IMR-90 (cell line): Measurements from ENCODE around the gene UBA1. TPM values are rescaled to one million over a fixed set of nuclear protein-coding genes. Genes with fewer than 3 reads are reported as not detected.

Experiments
- ATAC-seq: fragments of 200-7000 bp; cut with Tn5 transposase; 2 replicates; pipeline ENCODE4 v1.9.1; 2020; ENCODE audit warnings: low read depth, mild to moderate bottlenecking, moderate library complexity
- BruUV-seq: library from RNA; stranded (reverse); fragments of 400-500 nt; replicated peaks from 2 replicates; lab custom pipeline; 2021; lab: Mats Ljungman, UMichigan
- CTCF ChIA-PET: fragments of 300-600 bp; formaldehyde crosslinking; extraction: SDS; loops from one replicate; lab custom pipeline; 2021; ENCODE audit warnings: antibody characterized with exemption; lab: Yijun Ruan, JAX
- POLR2A ChIA-PET: fragments of 300-600 bp; sonication (Branson Sonifier 250); formaldehyde crosslinking; loops from one replicate; lab custom pipeline; 2022; ENCODE audit warnings: antibody characterized with exemption; ENCODE audit not compliant: unreplicated experiment; lab: Charles Lee
- DNase-seq: peaks from one replicate; pipeline ENCODE4 v3.0.0; 2013
- H2AFZ ChIP-seq: replicated peaks from 2 replicates; pipeline ENCODE3; 2013; ENCODE audit warnings: low read length, mild to moderate bottlenecking; ENCODE audit not compliant: poor library complexity
- H2AK5ac ChIP-seq: 2 replicates; pipeline ENCODE4 v1.6.1; 2013; ENCODE audit warnings: low read depth, low read length, inconsistent platforms
- H2AK9ac ChIP-seq: replicated peaks from 2 replicates; pipeline ENCODE3; 2013; ENCODE audit warnings: mild to moderate bottlenecking, low read depth, low read length, moderate library complexity; ENCODE audit not compliant: poor library complexity
- H2BK120ac ChIP-seq: 2 replicates; pipeline ENCODE4 v1.6.1; 2013; ENCODE audit warnings: low read depth, low read length, inconsistent platforms
- H2BK15ac ChIP-seq: 3 replicates; pipeline ENCODE4 v1.6.1; 2013; ENCODE audit warnings: low read depth, low read length, inconsistent platforms
- H2BK20ac ChIP-seq: 2 replicates; pipeline ENCODE4 v1.6.1; 2013; ENCODE audit warnings: low read depth, mild to moderate bottlenecking, inconsistent platforms, low read length, moderate library complexity
- H2BK5ac ChIP-seq: 2 replicates; pipeline ENCODE4 v1.6.1; 2013; ENCODE audit warnings: mild to moderate bottlenecking, low read depth, low read length, inconsistent platforms; ENCODE audit not compliant: poor library complexity, severe bottlenecking
- H3K14ac ChIP-seq: replicated peaks from 2 replicates; pipeline ENCODE4 v1.6.1; 2013; ENCODE audit warnings: low read depth, low read length, inconsistent platforms
- H3K18ac ChIP-seq: 2 replicates; pipeline ENCODE4 v1.6.1; 2013; ENCODE audit warnings: low read depth, low read length, control low read depth
- H3K23ac ChIP-seq: 2 replicates; pipeline ENCODE4 v1.6.1; 2013; ENCODE audit warnings: low read depth, low read length, inconsistent platforms
- H3K27ac ChIP-seq: 2 replicates; pipeline ENCODE4 v1.5.1; 2013; ENCODE audit warnings: mild to moderate bottlenecking, control low read depth, low read length; ENCODE audit not compliant: insufficient read depth
- H3K27me3 ChIP-seq: 2 replicates; pipeline ENCODE4 v1.6.1; 2013; ENCODE audit warnings: low read length; ENCODE audit not compliant: control insufficient read depth, insufficient read depth
- H3K36me3 ChIP-seq: 2 replicates; pipeline ENCODE4 v1.6.1; 2013; ENCODE audit warnings: low read length, mixed read lengths; ENCODE audit not compliant: control insufficient read depth, insufficient read depth
- H3K4ac ChIP-seq: 2 replicates; pipeline ENCODE4 v1.6.1; 2013; ENCODE audit warnings: low read depth, low read length, inconsistent platforms
- H3K4me1 ChIP-seq: 2 replicates; pipeline ENCODE4 v1.6.1; 2013; ENCODE audit warnings: low read length, mixed read lengths; ENCODE audit not compliant: control insufficient read depth, insufficient read depth
- H3K4me2 ChIP-seq: 2 replicates; pipeline ENCODE4 v1.6.1; 2013; ENCODE audit warnings: low read depth, mild to moderate bottlenecking, control low read depth, low read length, moderate library complexity
- H3K4me3 ChIP-seq: 2 replicates; pipeline ENCODE4 v1.5.1; 2013; ENCODE audit warnings: low read depth, mild to moderate bottlenecking, control low read depth, low read length, moderate library complexity; ENCODE audit not compliant: insufficient read depth
- H3K56ac ChIP-seq: 2 replicates; pipeline ENCODE4 v1.6.1; 2013; ENCODE audit warnings: low read length, inconsistent platforms; ENCODE audit not compliant: insufficient read depth; ENCODE audit errors: extremely low read depth
- H3K79me1 ChIP-seq, 2 experiments: 2 replicates each; pipeline ENCODE4 v1.6.1; 2013; ENCODE audit warnings: low read length in 2 of 2, inconsistent platforms in 1 of 2, low read depth in 1 of 2
- H3K9ac ChIP-seq: 2 replicates; pipeline ENCODE4 v1.6.1; 2013; ENCODE audit warnings: low read depth, low read length, control low read depth
- H3K9me1 ChIP-seq: 2 replicates; pipeline ENCODE4 v1.6.1; 2013; ENCODE audit warnings: low read length, inconsistent platforms; ENCODE audit not compliant: insufficient read depth
- H3K9me3 ChIP-seq: 2 replicates; pipeline ENCODE4 v1.6.1; 2013; ENCODE audit warnings: low read length; ENCODE audit not compliant: control insufficient read depth, insufficient read depth
- H4K20me1 ChIP-seq: 2 replicates; pipeline ENCODE4 v1.6.1; 2013; ENCODE audit warnings: low read length, inconsistent platforms; ENCODE audit not compliant: insufficient read depth
- H4K5ac ChIP-seq: 2 replicates; pipeline ENCODE4 v1.6.1; 2013; ENCODE audit warnings: mild to moderate bottlenecking, low read depth, low read length, control low read depth
- H4K8ac ChIP-seq, 2 experiments: 2 replicates each; pipeline ENCODE4 v1.6.1; 2013; ENCODE audit warnings: low read depth in 2 of 2, low read length in 2 of 2, control low read depth in 1 of 2, inconsistent platforms in 1 of 2
- H4K91ac ChIP-seq: 2 replicates; pipeline ENCODE4 v1.6.1; 2013; ENCODE audit warnings: low read depth, low read length, inconsistent platforms; ENCODE audit not compliant: insufficient read depth
- BHLHE40 ChIP-seq: fragments of 150-350 bp; IDR thresholded peaks from 2 replicates; pipeline ENCODE4 v1.6.1; 2016; ENCODE audit warnings: mild to moderate bottlenecking, low read depth, low read length
- CEBPB ChIP-seq: IDR thresholded peaks from 2 replicates; pipeline ENCODE4 v1.6.1; 2012; ENCODE audit warnings: low read depth, low read length, improper control_type of control experiment
- CHD1 ChIP-seq: IDR thresholded peaks from 2 replicates; pipeline ENCODE4 v1.6.1; 2012; ENCODE audit warnings: low read depth, low read length, improper control_type of control experiment
- FOS ChIP-seq: fragments of 150-350 bp; IDR thresholded peaks from 2 replicates; pipeline ENCODE4 v1.6.1; 2016; ENCODE audit warnings: low read depth, low read length
- MAFK ChIP-seq: IDR thresholded peaks from 2 replicates; pipeline ENCODE4 v1.6.1; 2012; ENCODE audit warnings: low read depth, low read length, improper control_type of control experiment
- MAZ ChIP-seq: IDR thresholded peaks from 2 replicates; pipeline ENCODE4 v1.6.1; 2012; ENCODE audit warnings: low read depth, mild to moderate bottlenecking, low read length, improper control_type of control experiment, moderate library complexity, borderline replicate concordance
- MXI1 ChIP-seq: IDR thresholded peaks from 2 replicates; pipeline ENCODE4 v1.6.1; 2012; ENCODE audit warnings: low read depth, mild to moderate bottlenecking, low read length, moderate library complexity, borderline replicate concordance
- NFE2L2 ChIP-seq: fragments of 150-350 bp; IDR thresholded peaks from 2 replicates; pipeline ENCODE4 v1.6.1; 2016; ENCODE audit warnings: low read depth, mild to moderate bottlenecking, low read length
- POLR2A ChIP-seq: IDR thresholded peaks from 2 replicates; pipeline ENCODE4 v1.6.1; 2012; ENCODE audit warnings: mild to moderate bottlenecking, low read depth, low read length
- RAD21 ChIP-seq: IDR thresholded peaks from 2 replicates; pipeline ENCODE4 v1.6.1; 2012; ENCODE audit warnings: low read length, improper control_type of control experiment
- RCOR1 ChIP-seq: IDR thresholded peaks from 2 replicates; pipeline ENCODE4 v1.6.1; 2012; ENCODE audit warnings: mild to moderate bottlenecking, low read length, improper control_type of control experiment; ENCODE audit not compliant: insufficient replicate concordance
- RFX5 ChIP-seq: IDR thresholded peaks from 2 replicates; pipeline ENCODE4 v1.8.0; 2012; ENCODE audit warnings: low read depth, mild to moderate bottlenecking, low read length, moderate library complexity
- SMC3 ChIP-seq: fragments of 150-350 bp; IDR thresholded peaks from 2 replicates; pipeline ENCODE4 v1.6.1; 2016; ENCODE audit warnings: low read depth, mild to moderate bottlenecking, antibody characterized with exemption, low read length, moderate library complexity
- WGBS, 2 experiments: methylation state at CpG; one replicate each; pipeline versions ENCODE4 v1.1.5 to v1.1.7; 2013; ENCODE audit warnings: missing lambda C conversion rate in 2 of 2; ENCODE audit not compliant: insufficient read length in 1 of 2; ENCODE audit errors: extremely low coverage in 2 of 2; 5-methylcytosine and 5-hydroxymethylcytosine counted together
- dilution Hi-C: fragments of 300-500 bp; cut with HindIII; formaldehyde crosslinking; loops from one replicate; pipeline ENCODE4 v1.14.3; 2018; ENCODE audit warnings: low sequenced_read_pairs; ENCODE audit not compliant: unreplicated experiment
- in situ Hi-C: fragments of 300-500 bp; cut with MboI; formaldehyde crosslinking; loops from 3 replicates; pipeline ENCODE4 v1.14.3; 2019; ENCODE audit warnings: low sequenced_read_pairs, inconsistent platforms, mixed read lengths
- intact Hi-C: fragments of 100-400 bp; cut with micrococcal nuclease; formaldehyde crosslinking; loops from 2 replicates; pipeline ENCODE4 v1.10.0; 2022
- polyA plus RNA-seq, 3 experiments: library from polyadenylated mRNA; depleted of rRNA; stranded (reverse); fragments of >200 nt; gene quantifications; 2 replicates each; pipeline ENCODE4 v1.2.3, GENCODE V29; 2012; ENCODE audit warnings: low replicate concordance in 1 of 3
- total RNA-seq: library from RNA; depleted of rRNA; stranded (reverse); fragments of >200 nt; gene quantifications from 2 replicates; pipeline ENCODE4 v1.2.3, GENCODE V29; 2012
- TF ChIP-seq, protein P1 (sequence below): fragments of 150-350 bp; IDR thresholded peaks from 2 replicates; pipeline ENCODE4 v1.6.1; 2016; ENCODE audit warnings: low read depth, mild to moderate bottlenecking, low read length, moderate library complexity, borderline replicate concordance
- TF ChIP-seq, protein P2 (sequence below): conservative IDR thresholded peaks from 2 replicates; pipeline ENCODE4 v1.5.1; 2012; ENCODE audit warnings: mild to moderate bottlenecking, low read depth, low read length, improper control_type of control experiment
- TF ChIP-seq, protein P3 (sequence below): fragments of 150-350 bp; IDR thresholded peaks from 2 replicates; pipeline ENCODE4 v1.6.1; 2017; ENCODE audit warnings: mild to moderate bottlenecking, antibody characterized with exemption, low read length, low read depth

Gene UBA1
- total and polyA plus RNA-seq, 2 of the 4 experiments (the other 2 are of a cell fraction) = 299 to 343 TPM

DNA sequence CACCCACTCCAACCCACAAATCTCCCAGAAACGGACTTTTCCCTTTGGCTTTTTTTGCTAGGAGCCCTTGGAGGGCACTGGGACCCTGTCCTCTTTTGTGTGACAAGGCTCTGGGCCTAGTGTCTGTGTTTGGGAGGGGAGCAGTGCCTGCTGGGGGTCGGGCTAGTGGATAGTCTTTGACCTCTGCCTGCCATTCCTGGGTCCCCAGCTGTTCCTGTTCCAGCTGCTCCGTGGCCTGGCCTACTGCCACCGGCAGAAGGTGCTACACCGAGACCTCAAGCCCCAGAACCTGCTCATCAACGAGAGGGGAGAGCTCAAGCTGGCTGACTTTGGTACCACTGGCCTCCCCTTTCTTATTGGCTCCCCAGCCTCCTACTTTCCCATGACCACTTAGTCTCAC lies 32.4 kb downstream of the UBA1 start:
- Histone ChIP-seq H2AK5ac (no peak overlapping the region), H3K9ac (no peak overlapping the region), H2BK5ac (no peak overlapping the region), H2BK120ac (no peak overlapping the region), H4K91ac (no peak overlapping the region), H4K5ac (no peak overlapping the region), H3K14ac (no peak overlapping the region), H3K36me3 (peaks cover 55% of the 10 kb centered on the region), H3K9me3 (no peaks in the 10 kb centered on the region), H3K27ac (no peak overlapping the region), H3K4me1 (no peaks in the 10 kb centered on the region), H4K8ac (no peak overlapping the region), H3K4ac (no peak overlapping the region), H2BK15ac (no peak overlapping the region), H3K4me3 (no peak overlapping the region), H3K18ac (no peak overlapping the region), H2AFZ (no peak overlapping the region), H3K27me3 (peaks cover 5% of the 10 kb centered on the region; the same call in 1 of the 2 replicates), H3K4me2 (no peak overlapping the region), H3K56ac (no peak overlapping the region), H3K9me1 (peaks cover 4% of the 10 kb centered on the region), H3K79me1 (peaks cover 0 to 4% of the 10 kb centered on the region in 2 experiments; a peak in 1 of 4 replicates), H2BK20ac (no peak overlapping the region), H2AK9ac (no peak overlapping the region), H4K20me1 (peaks cover 31% of the 10 kb centered on the region), H3K23ac (no peak overlapping the region)
- TF ChIP-seq MXI1 (no peak), RCOR1 (no peak), FOS (no peak), RAD21 (no peak), SMC3 (no peak), MAZ (no peak), CHD1 (no peak), MAFK (no peak), POLR2A (no peak), BHLHE40 (no peak), CEBPB (no peak), NFE2L2 (no peak), RFX5 (no peak)
- TF ChIP-seq, protein P1, sequence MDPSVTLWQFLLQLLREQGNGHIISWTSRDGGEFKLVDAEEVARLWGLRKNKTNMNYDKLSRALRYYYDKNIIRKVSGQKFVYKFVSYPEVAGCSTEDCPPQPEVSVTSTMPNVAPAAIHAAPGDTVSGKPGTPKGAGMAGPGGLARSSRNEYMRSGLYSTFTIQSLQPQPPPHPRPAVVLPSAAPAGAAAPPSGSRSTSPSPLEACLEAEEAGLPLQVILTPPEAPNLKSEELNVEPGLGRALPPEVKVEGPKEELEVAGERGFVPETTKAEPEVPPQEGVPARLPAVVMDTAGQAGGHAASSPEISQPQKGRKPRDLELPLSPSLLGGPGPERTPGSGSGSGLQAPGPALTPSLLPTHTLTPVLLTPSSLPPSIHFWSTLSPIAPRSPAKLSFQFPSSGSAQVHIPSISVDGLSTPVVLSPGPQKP = no peak
- TF ChIP-seq, protein P2, sequence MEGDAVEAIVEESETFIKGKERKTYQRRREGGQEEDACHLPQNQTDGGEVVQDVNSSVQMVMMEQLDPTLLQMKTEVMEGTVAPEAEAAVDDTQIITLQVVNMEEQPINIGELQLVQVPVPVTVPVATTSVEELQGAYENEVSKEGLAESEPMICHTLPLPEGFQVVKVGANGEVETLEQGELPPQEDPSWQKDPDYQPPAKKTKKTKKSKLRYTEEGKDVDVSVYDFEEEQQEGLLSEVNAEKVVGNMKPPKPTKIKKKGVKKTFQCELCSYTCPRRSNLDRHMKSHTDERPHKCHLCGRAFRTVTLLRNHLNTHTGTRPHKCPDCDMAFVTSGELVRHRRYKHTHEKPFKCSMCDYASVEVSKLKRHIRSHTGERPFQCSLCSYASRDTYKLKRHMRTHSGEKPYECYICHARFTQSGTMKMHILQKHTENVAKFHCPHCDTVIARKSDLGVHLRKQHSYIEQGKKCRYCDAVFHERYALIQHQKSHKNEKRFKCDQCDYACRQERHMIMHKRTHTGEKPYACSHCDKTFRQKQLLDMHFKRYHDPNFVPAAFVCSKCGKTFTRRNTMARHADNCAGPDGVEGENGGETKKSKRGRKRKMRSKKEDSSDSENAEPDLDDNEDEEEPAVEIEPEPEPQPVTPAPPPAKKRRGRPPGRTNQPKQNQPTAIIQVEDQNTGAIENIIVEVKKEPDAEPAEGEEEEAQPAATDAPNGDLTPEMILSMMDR = no peak
- TF ChIP-seq, protein P3, sequence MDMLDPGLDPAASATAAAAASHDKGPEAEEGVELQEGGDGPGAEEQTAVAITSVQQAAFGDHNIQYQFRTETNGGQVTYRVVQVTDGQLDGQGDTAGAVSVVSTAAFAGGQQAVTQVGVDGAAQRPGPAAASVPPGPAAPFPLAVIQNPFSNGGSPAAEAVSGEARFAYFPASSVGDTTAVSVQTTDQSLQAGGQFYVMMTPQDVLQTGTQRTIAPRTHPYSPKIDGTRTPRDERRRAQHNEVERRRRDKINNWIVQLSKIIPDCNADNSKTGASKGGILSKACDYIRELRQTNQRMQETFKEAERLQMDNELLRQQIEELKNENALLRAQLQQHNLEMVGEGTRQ = no peak
- ChIA-PET CTCF (no interaction called here), POLR2A (no interaction called here)
- ATAC-seq (no peak), DNase-seq (no peak)
- in situ Hi-C loops = no loop called here
- intact Hi-C loops = no loop called here
- no TSS peak for BruUV-seq
- WGBS, 2 experiments = 94% methylated on average over 3 of the region's 6 CpGs; no CpG with 5 or more reads in 1 of the 2 experiments
- dilution Hi-C loops = no loop called here
